ENCODE data around the gene ST8SIA5. TPM values are rescaled to one million over a fixed set of nuclear protein-coding genes. Genes with fewer than 3 reads are reported as not detected.

The ST8SIA5 gene
- total and polyA plus RNA-seq, 2 experiments from 2014 or later, result not detected

DNA sequence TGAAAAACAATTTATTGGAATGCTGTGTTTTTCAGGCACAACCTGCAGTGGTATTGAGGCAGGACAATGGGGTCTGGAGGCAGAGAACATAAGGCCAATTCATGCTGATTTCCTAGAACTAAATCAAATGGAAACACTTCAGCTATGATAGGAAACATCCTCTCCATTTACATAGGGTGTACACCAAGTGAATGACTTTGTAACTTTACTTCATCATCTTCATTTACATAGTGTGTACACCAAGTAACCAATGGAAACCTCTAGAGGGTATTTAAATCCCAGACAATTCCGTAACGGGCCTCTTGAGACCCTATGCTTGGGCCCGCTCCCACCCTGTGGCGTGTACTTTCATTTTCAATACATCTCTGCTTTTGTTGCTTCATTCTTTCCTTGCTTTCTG is 32.2 kb upstream of the ST8SIA5 start:
- Histone ChIP-seq H2AFZ (no peak overlapping the region), H4K20me1 (ENCODE audit: insufficient read depth) (no peaks in the 10 kb centered on the region), H3K4me1 (ENCODE audit: insufficient read depth) (no peaks in the 10 kb centered on the region), H3K27ac (no peak overlapping the region), H3K4me2 (ENCODE audit: unreplicated experiment) (no peak overlapping the region), H3K9me2 (ENCODE audit: insufficient read depth) (no peaks in the 10 kb centered on the region), H3K9me3 (ENCODE audit: low read depth) (no peaks in the 10 kb centered on the region), H3F3A (ENCODE audit: insufficient read depth) (no peaks in the 10 kb centered on the region), H3K36me3 (ENCODE audit: low read depth) (no peaks in the 10 kb centered on the region), H3K4me3 (no peak overlapping the region), H3K9ac (no peak overlapping the region), H3K27me3 (replicated peaks; ENCODE audit: insufficient read depth) (no peaks in the 10 kb centered on the region), H3K79me2 (ENCODE audit: insufficient read depth) (no peaks in the 10 kb centered on the region)
- in situ Hi-C loops (cut with MboI), result no loop called here
- no peak for DNase-seq
- WGBS, 2 experiments (ENCODE audit: low coverage in 1 of 2, low lambda C conversion rate in 2 of 2, missing lambda C conversion rate in 2 of 2), result 51 to 63% methylated on average over 4 of the region's 4 CpGs
- no peak for TF ChIP-seq EZH2 (IDR thresholded peaks at IDR 0.05; ENCODE audit: insufficient read depth, poor library complexity, severe bottlenecking)
- no peak for TF ChIP-seq EZH2phosphoT487 (IDR thresholded peaks at IDR 0.05; ENCODE audit: insufficient read depth, low read depth)

DNA sequence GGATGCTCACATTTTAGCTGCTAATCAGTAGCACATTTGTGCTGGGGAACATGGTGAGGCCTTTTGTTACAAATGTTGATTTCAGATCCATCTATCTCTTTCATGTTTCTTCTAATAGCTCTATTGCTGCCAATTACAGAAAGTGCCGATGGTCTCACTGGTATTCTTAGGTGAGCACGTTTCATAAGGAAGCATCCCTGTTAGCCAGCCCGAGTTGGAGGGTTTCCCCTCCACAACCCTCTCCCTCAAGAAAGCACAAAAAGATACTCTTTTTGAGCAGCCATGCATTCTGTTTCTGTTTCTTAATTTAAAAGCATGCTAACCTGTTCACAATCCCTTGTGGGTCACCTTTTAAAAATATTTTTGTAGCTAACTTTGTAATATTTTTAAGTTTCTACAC is 30.8 kb upstream of the ST8SIA5 start:
- WGBS, 2 experiments (ENCODE audit: low coverage in 1 of 2, low lambda C conversion rate in 2 of 2, missing lambda C conversion rate in 2 of 2), result 21 to 26% methylated on average over 3 of the region's 3 CpGs
- no peaks in the 10 kb centered on the region for H3K79me2 ChIP-seq (ENCODE audit: insufficient read depth)

DNA sequence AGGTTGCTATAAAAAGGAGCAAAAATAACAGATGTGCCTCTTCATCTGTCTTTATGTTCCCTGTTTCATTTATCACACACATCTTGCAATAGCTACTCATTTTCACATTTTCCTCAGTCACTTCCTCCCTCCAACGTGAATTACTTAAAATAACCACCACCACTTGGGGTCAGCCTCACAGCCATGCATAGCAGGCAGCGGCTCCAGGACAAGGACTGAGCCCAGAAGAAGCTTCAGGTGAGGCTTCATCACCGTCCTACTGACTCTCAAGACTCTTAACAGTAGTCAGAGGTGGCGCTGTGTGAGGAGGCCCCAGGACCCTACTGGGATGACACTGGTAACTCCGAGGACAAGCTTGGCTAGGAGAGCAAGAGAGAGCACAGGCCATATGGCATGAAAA is 15.5 kb upstream of the ST8SIA5 start:
- 44 to 50% methylated on average over 5 of the region's 5 CpGs for WGBS, 2 experiments (ENCODE audit: low coverage in 1 of 2, low lambda C conversion rate in 2 of 2, missing lambda C conversion rate in 2 of 2)
- H3K4me2 ChIP-seq (ENCODE audit: unreplicated experiment), result no peak overlapping the region
- H4K20me1 ChIP-seq (ENCODE audit: insufficient read depth), result no peaks in the 10 kb centered on the region
- TF ChIP-seq EZH2 (IDR thresholded peaks at IDR 0.05; ENCODE audit: insufficient read depth, poor library complexity, severe bottlenecking), result no peak
- TF ChIP-seq EZH2phosphoT487 (IDR thresholded peaks at IDR 0.05; ENCODE audit: insufficient read depth, low read depth), result no peak
- no peak overlapping the region for H2AFZ ChIP-seq
- no peaks in the 10 kb centered on the region for H3F3A ChIP-seq (ENCODE audit: insufficient read depth)
- H3K4me3 ChIP-seq, result no peak overlapping the region
- H3K27me3 ChIP-seq (replicated peaks; ENCODE audit: insufficient read depth), result peaks cover 4% of the 10 kb centered on the region; the same call in 1 of the 2 replicates
- no peaks in the 10 kb centered on the region for H3K79me2 ChIP-seq (ENCODE audit: insufficient read depth)
- H3K4me1 ChIP-seq (ENCODE audit: insufficient read depth), result no peaks in the 10 kb centered on the region
- no peak for DNase-seq
- no peaks in the 10 kb centered on the region for H3K9me2 ChIP-seq (ENCODE audit: insufficient read depth)
- no peaks in the 10 kb centered on the region for H3K36me3 ChIP-seq (ENCODE audit: low read depth)
- no peaks in the 10 kb centered on the region for H3K9me3 ChIP-seq (ENCODE audit: low read depth)
- H3K9ac ChIP-seq, result no peak overlapping the region
- H3K27ac ChIP-seq, result no peak overlapping the region
- in situ Hi-C loops (cut with MboI), result no loop called here

More for the DNA sequence above, 30.8 kb upstream of the ST8SIA5 start:
- no peak for DNase-seq
- Histone ChIP-seq H3K4me3 (no peak overlapping the region), H3K27me3 (replicated peaks; ENCODE audit: insufficient read depth) (no peaks in the 10 kb centered on the region), H3K36me3 (ENCODE audit: low read depth) (no peaks in the 10 kb centered on the region), H3K4me2 (ENCODE audit: unreplicated experiment) (no peak overlapping the region), H3K9me3 (ENCODE audit: low read depth) (no peaks in the 10 kb centered on the region), H3K4me1 (ENCODE audit: insufficient read depth) (no peaks in the 10 kb centered on the region), H3F3A (ENCODE audit: insufficient read depth) (no peaks in the 10 kb centered on the region), H3K9ac (no peak overlapping the region), H4K20me1 (ENCODE audit: insufficient read depth) (no peaks in the 10 kb centered on the region), H3K27ac (no peak overlapping the region), H2AFZ (no peak overlapping the region), H3K9me2 (ENCODE audit: insufficient read depth) (no peaks in the 10 kb centered on the region)
- TF ChIP-seq EZH2phosphoT487 (IDR thresholded peaks at IDR 0.05; ENCODE audit: insufficient read depth, low read depth) (no peak), EZH2 (IDR thresholded peaks at IDR 0.05; ENCODE audit: insufficient read depth, poor library complexity, severe bottlenecking) (no peak)
- in situ Hi-C loops (cut with MboI), result no loop called here

DNA sequence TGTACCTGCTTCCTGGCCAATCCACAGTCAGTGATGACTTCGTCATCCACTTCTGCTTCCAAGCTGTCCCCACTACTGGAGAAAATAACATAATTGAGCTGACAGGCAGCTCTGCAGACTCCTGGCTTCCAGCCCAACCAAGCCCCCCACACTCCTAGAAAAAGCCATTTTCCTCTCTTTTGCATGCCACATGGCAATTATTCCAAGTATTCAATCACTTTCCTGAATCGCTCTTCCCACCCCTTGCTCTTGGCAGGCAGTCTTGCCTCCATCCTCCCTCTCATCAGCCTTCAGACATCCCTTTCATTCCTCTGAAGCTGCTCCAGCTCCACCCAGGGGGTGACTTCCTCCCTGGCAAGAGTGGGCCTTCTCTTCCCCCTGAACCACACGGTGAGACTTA is 14.3 kb upstream of the ST8SIA5 start:
- Histone ChIP-seq H2AFZ (no peak overlapping the region), H3K9me2 (ENCODE audit: insufficient read depth) (no peaks in the 10 kb centered on the region), H3K27ac (no peak overlapping the region), H3K4me2 (ENCODE audit: unreplicated experiment) (no peak overlapping the region), H3K4me1 (ENCODE audit: insufficient read depth) (no peaks in the 10 kb centered on the region), H3K4me3 (no peak overlapping the region), H3K9me3 (ENCODE audit: low read depth) (no peaks in the 10 kb centered on the region), H3K36me3 (ENCODE audit: low read depth) (no peaks in the 10 kb centered on the region), H4K20me1 (ENCODE audit: insufficient read depth) (no peaks in the 10 kb centered on the region), H3F3A (ENCODE audit: insufficient read depth) (no peaks in the 10 kb centered on the region), H3K9ac (no peak overlapping the region), H3K79me2 (ENCODE audit: insufficient read depth) (no peaks in the 10 kb centered on the region), H3K27me3 (replicated peaks; ENCODE audit: insufficient read depth) (peaks cover 4% of the 10 kb centered on the region; the same call in 1 of the 2 replicates)
- TF ChIP-seq EZH2 (IDR thresholded peaks at IDR 0.05; ENCODE audit: insufficient read depth, poor library complexity, severe bottlenecking), result no peak
- TF ChIP-seq EZH2phosphoT487 (IDR thresholded peaks at IDR 0.05; ENCODE audit: insufficient read depth, low read depth), result no peak
- in situ Hi-C loops (cut with MboI), result no loop called here
- 5 to 9% methylated on average over 3 of the region's 3 CpGs for WGBS, 2 experiments (ENCODE audit: low coverage in 1 of 2, low lambda C conversion rate in 2 of 2, missing lambda C conversion rate in 2 of 2)
- no peak for DNase-seq

DNA sequence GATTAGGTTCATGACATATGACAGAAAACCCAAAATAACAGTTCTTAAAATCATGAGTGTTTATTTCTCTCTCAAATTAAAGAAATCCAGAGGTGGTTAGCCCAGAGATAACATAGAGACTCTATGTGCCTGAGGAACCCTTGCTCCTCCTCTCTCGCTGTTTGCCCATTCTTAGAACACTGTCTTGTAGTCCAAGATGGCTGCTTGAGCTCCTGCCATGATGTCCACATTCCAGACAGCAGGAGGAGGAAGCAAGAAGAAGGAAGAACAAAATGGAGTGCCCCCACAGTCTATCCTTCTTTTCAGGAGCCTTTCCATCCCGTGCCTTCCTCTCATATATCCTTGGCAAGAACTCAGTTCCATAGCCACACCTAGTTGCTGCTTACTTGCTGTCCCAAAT is 13.9 kb upstream of the ST8SIA5 start:
- H3K79me2 ChIP-seq (ENCODE audit: insufficient read depth), result no peaks in the 10 kb centered on the region
- no peak overlapping the region for H3K4me2 ChIP-seq (ENCODE audit: unreplicated experiment)
- H3K9me2 ChIP-seq (ENCODE audit: insufficient read depth), result no peaks in the 10 kb centered on the region
- peaks cover 4% of the 10 kb centered on the region; the same call in 1 of the 2 replicates for H3K27me3 ChIP-seq (replicated peaks; ENCODE audit: insufficient read depth)
- H3K27ac ChIP-seq, result no peak overlapping the region
- no peaks in the 10 kb centered on the region for H3K9me3 ChIP-seq (ENCODE audit: low read depth)
- no peaks in the 10 kb centered on the region for H4K20me1 ChIP-seq (ENCODE audit: insufficient read depth)
- 36 to 46% methylated on average over 2 of the region's 2 CpGs for WGBS, 2 experiments (ENCODE audit: low coverage in 1 of 2, low lambda C conversion rate in 2 of 2, missing lambda C conversion rate in 2 of 2)
- no peaks in the 10 kb centered on the region for H3K4me1 ChIP-seq (ENCODE audit: insufficient read depth)
- H3K4me3 ChIP-seq, result no peak overlapping the region
- TF ChIP-seq EZH2 (IDR thresholded peaks at IDR 0.05; ENCODE audit: insufficient read depth, poor library complexity, severe bottlenecking) (no peak), EZH2phosphoT487 (IDR thresholded peaks at IDR 0.05; ENCODE audit: insufficient read depth, low read depth) (no peak)
- H3K36me3 ChIP-seq (ENCODE audit: low read depth), result no peaks in the 10 kb centered on the region
- H2AFZ ChIP-seq, result no peak overlapping the region
- H3K9ac ChIP-seq, result no peak overlapping the region
- no peak for DNase-seq
- in situ Hi-C loops (cut with MboI), result no loop called here
- H3F3A ChIP-seq (ENCODE audit: insufficient read depth), result no peaks in the 10 kb centered on the region

Measured in GM23248 (cell line).